Activated CD4-positive, CD25-positive, alpha-beta regulatory T cell treated with anti-CD3 and anti-CD28 coated beads, Interleukin-2, amount 50 U/mL, for 24 hours (primary cell): ENCODE results near the gene STAC2.

Source experiments
- ATAC-seq, 2 donors: fragments of 150-1000 bp; cut with Tn5 transposase; one replicate each; pipeline ENCODE4 v1.10.0; 2021; ENCODE audit warnings: mild to moderate bottlenecking in 1 of 2, moderate library complexity in 1 of 2

Gene STAC2

DNA sequence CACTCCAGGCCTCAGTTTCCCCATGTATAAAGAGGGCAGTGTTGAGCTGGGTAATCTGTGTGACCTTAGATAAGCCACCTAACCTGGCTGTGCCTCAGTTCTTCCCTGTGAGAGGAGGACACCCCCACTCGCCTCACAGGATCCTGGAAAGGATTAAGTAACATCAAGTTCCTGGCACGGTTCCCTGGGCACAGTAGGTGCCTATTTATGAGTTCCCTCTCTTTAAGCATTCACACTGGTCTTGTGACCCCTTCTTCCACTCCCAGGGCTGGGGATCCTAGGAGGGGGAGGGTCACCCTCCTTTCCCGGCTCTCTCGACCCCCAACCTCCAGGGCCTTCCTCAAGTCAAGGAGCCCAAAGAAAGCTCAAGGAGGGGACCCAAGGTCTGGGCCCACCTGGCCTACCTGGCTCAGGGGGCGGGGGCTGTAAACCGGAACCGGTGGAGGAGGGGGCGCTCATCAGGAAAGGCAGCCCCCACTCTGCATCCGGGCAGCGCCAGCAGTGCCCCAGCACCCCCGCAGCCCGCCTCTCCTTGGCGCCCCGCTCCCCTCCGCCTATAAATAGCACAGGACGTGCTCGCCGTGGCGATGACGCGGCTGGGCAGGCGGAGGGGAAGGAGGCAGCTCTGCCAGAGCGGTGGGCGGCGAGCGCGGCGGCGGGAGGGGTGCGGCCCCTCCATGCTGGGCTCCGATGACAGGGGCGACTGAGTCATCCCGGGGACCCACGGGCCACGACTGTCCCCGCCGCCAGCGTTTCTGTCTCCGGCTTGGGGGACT, 16.2 kb downstream of the STAC2 start:
- ATAC-seq, result peak; percentile 80 to 85

DNA sequence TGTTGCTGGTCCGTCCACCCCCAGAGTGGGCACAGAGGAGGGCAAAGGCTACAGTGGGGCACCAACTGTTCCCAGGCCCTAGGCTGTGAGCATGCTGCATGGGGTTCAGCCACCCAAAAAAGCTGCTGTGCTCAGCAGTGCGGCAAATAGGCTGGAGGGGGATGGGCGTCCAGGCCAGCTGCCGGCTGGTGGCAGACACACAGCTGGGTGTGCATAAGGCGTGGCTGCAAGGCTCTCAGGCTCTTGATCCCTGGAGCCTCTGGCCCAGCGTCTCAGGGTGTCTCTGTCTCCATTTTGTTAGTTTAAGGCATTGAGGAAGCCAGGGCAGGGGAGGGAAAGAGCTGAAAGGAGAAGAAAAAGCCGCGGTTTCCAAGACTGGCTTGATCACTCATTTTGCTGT, 16.9 kb downstream of the STAC2 start:
- no peak for ATAC-seq

GRCh38 chr17:39208136-39208535, 17.6 kb downstream of the STAC2 start:
- ATAC-seq, result no peak

DNA sequence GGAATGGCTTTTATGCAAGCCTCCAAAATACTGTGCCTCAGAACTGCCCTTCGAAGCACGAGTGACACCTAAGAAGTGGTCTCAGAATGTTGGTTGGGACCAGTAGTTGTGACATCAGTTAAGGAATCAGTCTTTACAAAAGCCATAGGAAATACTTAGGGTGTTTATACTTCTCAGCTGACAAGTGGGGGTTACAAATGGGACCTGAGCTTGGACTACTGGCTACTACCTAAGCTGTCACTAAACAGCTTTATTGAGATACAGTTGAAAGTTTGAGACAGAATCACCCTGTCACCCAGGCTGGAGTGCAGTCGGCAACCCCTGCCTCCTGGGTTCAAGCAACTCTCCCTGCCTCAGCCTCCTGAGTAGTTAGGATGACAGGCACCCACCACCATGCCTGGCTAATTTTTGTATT, 20.6 kb downstream of the STAC2 start:
- no peak for ATAC-seq

DNA sequence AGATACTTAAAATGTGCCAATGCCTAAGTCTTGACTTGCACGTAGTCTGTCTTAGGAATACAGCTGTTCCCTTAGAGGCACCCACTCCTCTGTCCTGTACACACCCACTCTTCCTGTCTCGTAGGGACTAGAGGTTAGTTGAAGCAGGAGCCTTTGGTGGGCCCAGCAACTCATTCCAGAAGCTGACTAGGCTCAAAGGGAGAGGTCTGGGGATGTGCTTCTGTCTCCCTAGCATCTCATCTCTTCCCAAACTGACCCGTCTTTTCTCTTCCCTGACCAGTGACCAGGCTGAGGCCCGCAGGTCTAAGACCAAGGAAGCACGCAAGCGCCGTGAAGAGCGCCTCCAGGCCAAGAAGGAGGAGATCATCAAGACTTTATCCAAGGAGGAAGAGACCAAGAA, 21.5 kb downstream of the STAC2 start:
- ATAC-seq, result no peak

- no peak for ATAC-seq
Measured at GRCh38 chr17:39200957-39201510, 24.7 kb downstream of the STAC2 start.

GRCh38 chr17:39200070-39200879, 25.5 kb downstream of the STAC2 start, which contains the start of gene RPL19:
RPL19 (plus strand) TSS chr17:39200283; CDS start chr17:39200345, 62 bp downstream.
- peak; percentile 68 to 71 for ATAC-seq

DNA sequence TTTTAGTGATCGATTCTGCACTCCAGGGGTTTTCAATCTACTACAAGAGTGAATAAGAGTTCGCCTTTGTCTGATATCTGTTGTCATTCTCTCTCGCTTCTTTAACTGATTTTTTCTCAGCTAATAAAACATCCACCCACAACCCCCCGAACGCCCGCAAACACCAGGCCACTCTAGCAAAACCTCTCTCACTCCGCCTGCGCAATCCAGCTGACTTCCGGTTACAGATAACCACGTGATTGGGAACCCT, 26.0 kb downstream of the STAC2 start:
- peak; percentile 59 to 64 for ATAC-seq

GRCh38 chr17:39198186-39198566, 27.6 kb downstream of the STAC2 start:
- no peak for ATAC-seq

- peak; percentile 51 to 60 for ATAC-seq
Measured at GRCh38 chr17:39197380-39198185, 28.2 kb downstream of the STAC2 start, which contains the start of gene CACNB1. CACNB1 (minus strand) TSS chr17:39197669; CDS start chr17:39197495, 174 bp downstream.

GRCh38 chr17:39196808-39197291, 28.9 kb downstream of the STAC2 start:
- no peak for ATAC-seq

DNA sequence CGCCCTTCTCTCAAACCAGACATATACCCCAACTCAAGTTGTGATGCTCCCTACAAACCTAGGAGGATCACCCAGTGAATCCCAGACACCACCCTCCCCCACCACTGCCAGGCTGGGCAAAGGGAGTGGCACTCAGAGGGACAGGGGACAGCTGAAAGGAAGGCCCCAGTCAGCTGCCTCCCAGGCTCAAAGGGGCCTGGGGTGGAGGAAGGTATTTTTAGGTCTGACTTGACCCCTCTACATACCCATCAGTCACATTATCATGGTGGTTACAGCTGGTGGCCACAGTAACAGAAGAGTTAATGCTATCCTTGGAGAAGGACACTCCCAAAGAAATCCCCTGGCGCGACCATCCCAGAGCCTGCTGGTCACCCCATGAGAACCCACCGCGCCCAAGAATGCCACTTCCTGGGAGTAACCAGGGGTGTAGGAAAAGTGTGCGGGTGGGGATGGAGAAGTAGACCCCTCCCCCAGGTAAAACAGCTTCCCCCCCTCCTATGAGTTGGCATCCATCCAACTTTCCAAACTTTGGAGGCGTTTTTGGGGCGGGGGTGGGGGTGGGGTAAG, 29.4 kb downstream of the STAC2 start:
- no peak for ATAC-seq

DNA sequence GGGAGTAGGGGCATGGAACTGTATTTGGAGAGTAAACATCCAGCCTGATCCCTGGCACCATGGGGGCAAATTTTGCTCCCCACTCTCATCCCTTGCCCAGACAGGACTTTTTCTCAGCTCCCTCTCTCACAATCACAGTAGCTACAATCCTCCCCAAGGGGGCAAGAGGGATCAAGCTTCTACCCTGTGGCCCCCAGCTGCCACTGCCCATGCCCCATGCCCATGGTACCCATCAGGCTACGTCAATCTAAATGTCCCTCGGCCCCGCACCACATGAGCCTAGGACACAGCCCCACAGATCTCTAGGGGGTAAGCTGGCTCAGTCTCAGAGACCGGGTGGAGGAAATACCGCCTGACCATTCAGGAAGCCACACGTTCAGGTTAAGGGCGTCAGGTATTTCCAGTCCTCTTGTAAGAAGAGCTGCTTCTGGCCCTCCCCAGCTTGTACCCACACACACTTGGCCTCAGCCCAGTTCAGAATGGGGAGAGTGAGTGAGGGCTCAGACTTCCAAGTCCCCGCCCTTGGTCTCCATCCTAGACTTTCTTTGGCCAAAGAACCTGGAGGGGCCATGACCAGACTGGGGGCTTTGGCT, 30.1 kb downstream of the STAC2 start:
- no peak for ATAC-seq

DNA sequence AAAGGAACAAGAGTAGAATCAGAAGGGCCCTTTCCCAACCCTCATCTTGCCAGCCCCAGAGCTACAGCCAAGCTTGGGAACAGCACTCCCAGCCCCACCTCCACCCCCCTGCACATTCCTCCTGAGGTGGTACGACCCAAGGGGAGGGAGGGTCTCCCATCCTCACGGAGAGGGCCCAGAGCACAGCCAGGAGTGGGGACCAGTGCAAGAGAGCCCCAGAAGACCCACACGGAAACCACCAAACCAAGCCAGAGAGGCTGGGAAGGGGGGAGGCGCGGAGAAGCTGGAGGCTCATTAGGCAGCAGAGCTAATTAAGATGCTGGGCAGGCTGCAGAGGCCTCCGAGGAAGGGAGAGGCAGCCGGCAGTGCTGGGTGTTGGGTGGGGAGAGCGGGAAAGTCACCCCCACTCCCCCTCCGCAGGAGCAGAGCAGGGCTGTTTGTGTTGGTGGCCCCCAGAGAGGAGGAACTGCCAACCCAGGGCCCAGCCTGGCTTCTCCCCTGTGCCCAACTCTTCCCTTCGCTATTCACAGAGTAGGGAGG, 30.7 kb downstream of the STAC2 start:
- ATAC-seq, result no peak

GRCh38 chr17:39194089-39194984, 31.4 kb downstream of the STAC2 start:
- no peak for ATAC-seq

- no peak for ATAC-seq
Measured at GRCh38 chr17:39193346-39193745, 32.4 kb downstream of the STAC2 start.

DNA sequence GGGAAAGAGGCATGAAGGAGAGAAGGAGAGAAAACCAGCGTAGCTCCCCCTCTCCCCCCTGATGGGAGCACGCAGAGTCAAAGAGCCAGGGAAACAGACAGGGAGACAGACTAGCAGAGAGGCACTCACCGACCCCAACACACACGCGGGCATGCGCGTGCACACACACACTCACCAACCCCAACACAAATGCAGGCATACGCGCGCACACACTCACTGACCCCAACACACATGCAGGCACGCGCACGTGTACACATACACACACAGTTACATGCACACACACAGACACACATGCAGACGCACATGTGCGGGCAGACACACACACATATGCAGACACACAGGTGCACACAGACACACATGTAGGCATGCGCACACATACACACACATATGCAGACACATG, 32.8 kb downstream of the STAC2 start:
- ATAC-seq, result no peak

- ATAC-seq, result no peak
Measured at GRCh38 chr17:39191750-39192510, 33.8 kb downstream of the STAC2 start.

- ATAC-seq, result no peak
Measured at GRCh38 chr17:39187152-39187830, 38.5 kb downstream of the STAC2 start.
